HFFc6 (cell line): ENCODE data around the gene SH3PXD2A. TPM values are rescaled to one million over a fixed set of nuclear protein-coding genes. Genes with fewer than 3 reads are reported as not detected.
"Not testable (repeated sequence)": the region's sequence is repeated elsewhere in the genome, so short reads cannot be mapped to it uniquely, and the experiment has no call there.

ENCODE experiments used
- DNase-seq: peaks from one replicate; pipeline ENCODE4 v3.0.0-alpha.2; 2018
- H3K27ac Mint-ChIP-seq: 2 replicates; pipeline ENCODE4 v1.8.0; 2020; ENCODE audit warnings: mild to moderate bottlenecking, mixed read lengths
- H3K27me3 Mint-ChIP-seq: 2 replicates; pipeline ENCODE4 v1.8.0; 2021; ENCODE audit warnings: mild to moderate bottlenecking, moderate library complexity, mixed read lengths; ENCODE audit not compliant: insufficient read depth
- H3K36me3 Mint-ChIP-seq: 2 replicates; pipeline ENCODE4 v1.8.0; 2021; ENCODE audit warnings: low read depth, mixed read lengths
- H3K4me1 Mint-ChIP-seq: 2 replicates; pipeline ENCODE4 v1.8.0; 2020; ENCODE audit warnings: low read depth, mixed read lengths
- H3K4me3 Mint-ChIP-seq: 2 replicates; pipeline ENCODE4 v1.8.0; 2020; ENCODE audit warnings: mild to moderate bottlenecking, moderate library complexity, mixed read lengths
- H3K9me3 Mint-ChIP-seq: 2 replicates; pipeline ENCODE4 v1.8.0; 2020; ENCODE audit warnings: mild to moderate bottlenecking, mixed read lengths
- CTCF ChIP-seq: fragments of 200-600 bp; sonication (generic); IDR thresholded peaks from 2 replicates; pipeline ENCODE4 v1.5.0; 2021; ENCODE audit warnings: antibody characterized with exemption, mild to moderate bottlenecking
- total RNA-seq, 6 experiments: library from RNA; stranded (reverse); fragmentation: NEBNext Ultra II Directional; extraction: Animal tissue kit (Norgen Biotek cat#: 25700); gene quantifications; 2 replicates in 1 of 6; 3 replicates in 5 of 6; pipeline ENCODE4 v1.2.3, GENCODE V29; 2021

SH3PXD2A gene
- total RNA-seq, 6 experiments from 2014 or later, result 75.5 to 113 (median 81.1) TPM

- Mint-ChIP-seq H3K9me3 (no peaks in the 10 kb centered on the region), H3K27ac (peak overlapping the region; percentile 61), H3K4me3 (0 out of 2 replicates have a peak overlapping the region, but pooled peaks have one; percentile 20), H3K27me3 (peaks cover 11% of the 10 kb centered on the region), H3K4me1 (peaks cover 69% of the 10 kb centered on the region), H3K36me3 (peaks cover 27% of the 10 kb centered on the region)
- TF ChIP-seq CTCF, result no peak
- no peak for DNase-seq
Measured at GRCh38 chr10:103663802-103664201, 191.6 kb downstream of the SH3PXD2A start.

GRCh38 chr10:103663236-103663635 is 192.1 kb downstream of the SH3PXD2A start:
- peak overlapping the region; percentile 14; the same call in 1 of the 2 replicates for H3K4me3 Mint-ChIP-seq

GRCh38 chr10:103662704-103663103 is 192.7 kb downstream of the SH3PXD2A start:
- not testable (repeated sequence) for H3K9me3 Mint-ChIP-seq, DNase-seq
- peaks cover 36% of the 10 kb centered on the region for H3K36me3 Mint-ChIP-seq
- peak overlapping the region; percentile 61 for H3K27ac Mint-ChIP-seq
- H3K4me3 Mint-ChIP-seq, result peak overlapping the region; percentile 11; the same call in 1 of the 2 replicates
- peaks cover 11% of the 10 kb centered on the region for H3K27me3 Mint-ChIP-seq
- peaks cover 69% of the 10 kb centered on the region for H3K4me1 Mint-ChIP-seq

More at GRCh38 chr10:103663236-103663635, 192.1 kb downstream of the SH3PXD2A start:
- no peak for DNase-seq
- peaks cover 69% of the 10 kb centered on the region for H3K4me1 Mint-ChIP-seq
- no peak for TF ChIP-seq CTCF
- peaks cover 30% of the 10 kb centered on the region for H3K36me3 Mint-ChIP-seq
- H3K27ac Mint-ChIP-seq, result peak overlapping the region; percentile 61
- H3K27me3 Mint-ChIP-seq, result peaks cover 11% of the 10 kb centered on the region
- no peaks in the 10 kb centered on the region for H3K9me3 Mint-ChIP-seq

- Mint-ChIP-seq H3K9me3 (no peaks in the 10 kb centered on the region), H3K27ac (peak overlapping the region; percentile 88), H3K36me3 (peaks cover 44% of the 10 kb centered on the region), H3K27me3 (peaks cover 12% of the 10 kb centered on the region), H3K4me1 (peaks cover 66% of the 10 kb centered on the region), H3K4me3 (peak overlapping the region; percentile 94)
- DNase-seq, result peak; percentile 88
- peak; percentile 61 for TF ChIP-seq CTCF
Measured at GRCh38 chr10:103661198-103661950, 194.0 kb downstream of the SH3PXD2A start.

- peaks cover 64% of the 10 kb centered on the region for H3K4me1 Mint-ChIP-seq
- TF ChIP-seq CTCF, result no peak; the same call in 1 of the 2 replicates
- H3K36me3 Mint-ChIP-seq, result peaks cover 44% of the 10 kb centered on the region
- peak overlapping the region; percentile 94 for H3K4me3 Mint-ChIP-seq
- peak; percentile 36 for DNase-seq
- H3K27ac Mint-ChIP-seq, result peak overlapping the region; percentile 88
- no peaks in the 10 kb centered on the region for H3K9me3 Mint-ChIP-seq
- peaks cover 14% of the 10 kb centered on the region for H3K27me3 Mint-ChIP-seq
Measured at GRCh38 chr10:103660364-103661197, 194.8 kb downstream of the SH3PXD2A start.
